GM18499 (cell line): ENCODE results near the gene GNG12.
"Not testable (repeated sequence)": the region's sequence is repeated elsewhere in the genome, so short reads cannot be mapped to it uniquely, and the experiment has no call there.

Experiments
- ATAC-seq: cut with Tn5 transposase; IDR thresholded peaks from one replicate; pipeline ENCODE4 v1.9.1; 2021; ENCODE audit warnings: moderate number of reproducible peaks; ENCODE audit not compliant: insufficient read depth, unreplicated experiment

GNG12 gene

DNA sequence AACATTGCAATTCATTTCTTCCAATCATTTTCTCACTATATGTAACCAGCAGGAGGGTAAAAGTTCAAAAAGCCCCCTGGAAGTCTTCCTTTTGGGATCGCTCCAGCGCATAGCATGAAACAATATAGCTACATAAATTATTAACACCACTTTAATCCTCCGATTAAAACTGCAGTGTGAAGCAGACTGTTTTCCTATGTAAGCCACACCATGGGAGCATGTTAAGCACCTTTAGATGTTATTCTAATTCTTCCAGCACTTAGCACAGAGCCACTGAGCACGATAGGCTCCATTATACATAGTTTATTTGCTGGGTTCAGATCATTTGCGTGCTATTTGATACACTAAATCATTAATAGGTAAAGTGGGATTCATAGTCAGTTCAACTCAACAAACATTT is 166.6 kb downstream of the GNG12 start:
- ATAC-seq: no peak

DNA sequence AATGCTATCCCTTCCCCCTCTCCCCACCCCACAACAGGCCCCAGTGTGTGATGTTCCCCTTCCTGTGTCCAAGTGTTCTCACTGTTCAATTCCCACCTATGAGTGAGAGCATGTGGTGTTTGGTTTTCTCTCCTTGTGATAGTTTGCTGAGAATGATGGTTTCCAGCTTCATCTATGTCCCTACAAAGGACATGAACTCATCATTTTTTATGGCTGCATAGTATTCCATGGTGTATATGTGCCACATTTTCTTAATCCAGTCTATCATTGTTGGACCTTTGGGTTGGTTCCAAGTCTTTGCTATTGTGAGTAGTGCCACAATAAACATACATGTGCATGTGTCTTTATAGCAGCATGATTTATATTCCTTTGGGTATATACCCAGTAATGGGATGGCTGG is 168.0 kb downstream of the GNG12 start:
- not testable (repeated sequence) for ATAC-seq

DNA sequence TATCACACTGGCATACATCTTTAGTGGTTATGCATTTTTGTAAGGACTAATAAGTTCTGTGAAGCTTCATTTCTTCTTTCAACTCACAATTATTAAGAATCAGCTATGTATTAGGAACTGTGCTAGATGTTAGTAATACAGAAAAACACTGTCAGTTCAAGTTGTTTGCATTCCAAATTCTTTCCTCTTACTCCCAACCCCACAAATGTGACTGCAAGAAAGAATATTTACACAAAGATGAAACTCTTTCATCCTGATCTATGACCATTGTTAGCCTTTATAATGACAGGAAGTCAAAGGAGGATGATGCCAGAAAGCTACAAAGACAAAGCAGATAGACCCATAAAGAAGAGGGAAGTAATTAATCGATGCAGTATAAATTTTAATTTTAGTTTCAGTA is 169.2 kb downstream of the GNG12 start:
- ATAC-seq: no peak

DNA sequence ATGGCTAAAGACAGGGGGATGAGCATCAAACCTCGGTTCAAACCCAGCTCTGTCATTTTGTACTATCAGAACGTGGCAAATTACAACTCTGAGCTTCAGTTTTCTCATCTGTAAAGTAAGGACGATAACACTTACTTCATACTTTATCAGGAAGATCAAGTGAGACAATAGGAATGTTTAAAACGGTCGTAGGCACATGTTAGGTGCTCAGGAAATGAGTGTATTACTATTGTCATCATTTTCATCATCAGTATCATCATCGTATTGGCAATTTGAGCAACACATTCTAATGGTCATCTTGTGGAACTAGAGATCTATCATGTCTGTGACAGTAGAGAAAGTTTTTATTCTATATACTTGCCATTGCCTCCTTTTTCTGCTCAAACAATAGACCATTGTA is 170.4 kb downstream of the GNG12 start:
- ATAC-seq: no peak

DNA sequence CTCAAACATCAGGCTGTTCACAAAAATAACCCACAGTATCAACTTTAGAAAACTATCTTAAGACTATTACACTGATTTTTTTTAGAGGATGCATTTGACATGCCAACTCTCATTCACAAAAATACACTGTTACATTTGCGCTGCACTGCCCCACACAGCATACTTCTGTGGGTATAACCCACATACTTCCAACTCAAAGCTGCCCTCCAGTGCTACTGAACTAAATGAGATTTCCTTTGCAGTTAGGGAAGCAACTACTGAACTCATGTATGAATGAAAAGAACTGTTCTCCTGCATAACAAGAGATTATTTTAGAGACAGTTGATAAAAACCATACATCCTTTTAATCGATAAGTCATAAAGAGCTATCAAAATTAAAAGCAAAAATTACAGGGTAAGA is 174.0 kb downstream of the GNG12 start:
- no peak for ATAC-seq

DNA sequence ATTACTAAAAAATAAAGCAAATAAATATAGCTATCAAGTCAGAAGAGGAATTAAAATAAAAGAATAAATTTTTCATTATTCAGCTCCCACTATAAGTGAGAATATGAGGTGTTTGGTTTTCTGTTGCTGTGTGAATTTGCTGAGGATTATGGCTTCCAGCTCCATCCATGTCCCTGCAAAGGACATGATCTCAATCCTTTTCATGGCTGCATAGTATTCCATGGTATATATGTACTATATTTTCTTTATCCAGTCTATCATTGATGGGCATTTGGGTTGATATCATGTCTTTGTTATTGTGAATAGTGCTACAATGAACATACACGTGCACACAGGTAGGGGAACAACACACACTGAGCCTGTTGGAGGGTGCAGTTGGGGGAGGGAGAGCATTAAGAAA is 176.1 kb downstream of the GNG12 start:
- not testable (repeated sequence) for ATAC-seq

DNA sequence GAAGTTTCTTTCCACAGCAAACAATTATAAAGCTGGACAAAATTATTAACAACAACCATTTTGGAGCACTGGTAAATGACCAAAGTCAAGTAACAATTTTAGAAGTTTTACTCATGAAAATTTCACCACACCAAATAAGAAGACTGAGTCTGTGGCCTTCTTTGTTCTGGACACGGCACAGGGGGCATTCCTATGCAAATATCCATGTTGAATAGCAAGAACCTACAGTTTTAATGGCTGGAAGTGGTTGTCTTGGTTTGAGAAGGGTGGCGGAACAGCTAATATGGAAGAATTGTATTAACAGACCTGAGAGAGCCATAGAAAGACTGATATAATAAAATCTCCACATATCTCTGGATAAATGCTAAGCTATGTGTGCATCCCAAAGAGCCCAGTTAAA is 177.7 kb downstream of the GNG12 start:
- no peak for ATAC-seq

DNA sequence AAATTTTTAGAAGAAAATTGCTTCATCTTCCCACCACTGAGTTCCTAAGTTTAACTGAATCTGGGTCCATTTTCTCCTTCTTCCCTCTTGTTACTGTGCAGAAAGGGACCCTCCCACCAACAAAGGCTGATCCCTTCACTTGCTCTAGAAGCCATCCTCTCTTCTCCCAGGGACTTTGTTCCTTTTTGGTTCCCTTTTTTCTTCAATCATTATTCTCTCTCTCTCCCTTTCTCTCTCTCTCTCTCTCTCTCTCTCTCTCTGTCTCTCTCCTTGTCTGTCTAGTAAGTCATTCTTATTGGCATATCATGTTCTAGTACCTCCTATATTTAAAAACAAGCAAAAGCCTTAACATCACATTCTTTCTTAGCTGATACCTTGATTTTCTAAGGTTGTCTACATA is 180.0 kb downstream of the GNG12 start:
- ATAC-seq: no peak

DNA sequence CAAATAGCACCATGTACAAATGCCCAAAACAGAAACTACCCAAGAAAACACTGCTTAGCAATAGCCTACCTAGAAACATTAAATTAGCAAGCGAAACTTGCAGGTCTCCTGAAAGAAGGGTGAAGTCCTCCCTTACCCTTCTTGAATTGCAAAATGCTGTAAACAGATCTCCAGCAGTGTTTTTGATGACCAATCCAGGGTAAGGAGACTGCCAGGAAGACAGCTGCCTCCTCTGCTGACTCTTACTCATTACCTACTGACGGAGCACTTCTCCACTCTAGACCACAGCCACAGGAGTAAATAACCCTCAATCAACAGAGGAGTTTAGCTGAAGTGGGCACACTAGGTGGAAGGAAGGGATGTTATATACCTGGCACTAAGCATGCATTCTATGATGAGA is 180.5 kb downstream of the GNG12 start:
- ATAC-seq: no peak
